Left cardiac atrium (tissue), 4 donors: ENCODE data around the gene ABHD2. TPM values are rescaled to one million over a fixed set of nuclear protein-coding genes. Genes with fewer than 3 reads are reported as not detected.
"Not testable (repeated sequence)": the region's sequence is repeated elsewhere in the genome, so short reads cannot be mapped to it uniquely, and the experiment has no call there.

Experiments used
- ATAC-seq, 2 donors: fragments of 200-7000 bp; cut with Tn5 transposase; one replicate each; pipeline ENCODE4 v1.9.1; 2020; ENCODE audit warnings: mild to moderate bottlenecking in 2 of 2, moderate library complexity in 2 of 2
- DNase-seq: peaks from one replicate; pipeline ENCODE4 v3.0.0-alpha.2; 2020
- intact Hi-C, 2 donors: fragments of 100-400 bp; cut with DNase I; formaldehyde crosslinking; loops; one replicate each; pipeline versions ENCODE4 v1.14.1 to v1.15.1; 2022 to 2023
- long read RNA-seq: library from polyadenylated mRNA; unstranded; transcript quantifications from one replicate; pipeline ENCODE4 v2.0.0, GENCODE V29; 2021
- total RNA-seq, 2 donors: library from RNA; stranded (reverse); fragmentation: NEBNext Ultra II Directional; extraction: Animal tissue kit (Norgen Biotek cat#: 25700); gene quantifications; one replicate each; pipeline ENCODE4 v1.2.1, GENCODE V29; 2021
- donor health status: DM: no; HTN: yes; CAD: no.
- donor health status: DM: no; HTN: yes; CAD: no; lungs with severe emphysema.
- donor health status: DM: yes; HTN: yes; CAD: no.
- donor health status: Dilated cardiomyopathy.

ABHD2 gene
- total RNA-seq: 100 to 1,000 TPM in 1 of 2 donors, 10 to 100 TPM in 1; 91.6 to 208 TPM
- long read RNA-seq, full-length matches to known transcripts: 25 of 91 reads
- long read RNA-seq, partial matches to known transcripts: 7 of 91 reads
- long read RNA-seq, other reads (novel, unspliced or antisense): 59 of 91 reads

- DNase-seq (peak; percentile 99), ATAC-seq (peak; percentile 94 to 95)
- intact Hi-C loops: loop anchor here in 1 of 2 donors (5.0 kb wide), 1 partner anchor 49 kb away; no protein-coding TSS in a partner anchor
Observed at GRCh38 chr15:89087830-89088604, at the start of gene ABHD2. Gene ABHD2, plus strand, starts transcription at chr15:89088456. Its CDS starts 27,872 bp downstream, at chr15:89116328.

DNA sequence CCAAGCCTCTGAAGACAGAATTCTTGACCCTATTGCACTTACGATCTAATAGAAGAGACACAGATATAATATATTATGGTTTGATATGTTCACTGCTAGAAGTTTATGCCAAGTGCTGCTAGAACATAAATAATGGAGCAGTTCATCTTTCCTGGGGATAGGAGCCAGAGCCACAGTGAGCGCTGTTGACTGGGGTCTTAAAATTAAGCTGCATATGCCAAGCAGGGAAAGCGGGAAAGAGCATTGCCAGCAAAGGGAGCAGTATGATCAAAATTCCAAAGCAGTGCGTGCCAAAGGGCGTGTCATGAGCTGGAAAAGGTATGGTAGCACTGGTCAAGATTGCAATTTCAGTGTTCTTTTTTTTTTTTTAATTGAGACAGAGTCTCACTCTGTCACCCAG is 49.1 kb upstream of the ABHD2 start:
- no peak for ATAC-seq
- intact Hi-C loops: no loop called here
- no peak for DNase-seq

DNA sequence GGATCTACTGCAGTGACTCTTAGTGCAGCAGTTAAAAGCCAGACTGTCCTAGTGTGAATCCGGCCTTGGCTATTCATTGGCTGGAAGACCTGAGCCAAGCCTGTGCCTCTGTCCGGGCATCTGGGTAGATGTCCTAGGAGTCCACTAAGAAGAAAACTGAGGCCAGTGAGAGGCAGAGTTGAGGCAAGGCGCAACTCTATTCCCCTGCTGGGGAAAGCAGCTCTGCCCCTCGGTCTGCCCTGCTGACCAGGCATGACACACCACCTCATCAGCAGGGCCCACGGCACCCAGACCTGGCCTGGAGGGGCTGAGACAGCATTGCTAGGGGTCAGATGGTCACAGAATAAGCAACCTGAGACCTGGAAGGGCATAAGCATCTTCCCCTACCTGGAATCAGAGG is 46.7 kb upstream of the ABHD2 start:
- DNase-seq: no peak
- intact Hi-C loops: no loop called here
- no peak for ATAC-seq

DNA sequence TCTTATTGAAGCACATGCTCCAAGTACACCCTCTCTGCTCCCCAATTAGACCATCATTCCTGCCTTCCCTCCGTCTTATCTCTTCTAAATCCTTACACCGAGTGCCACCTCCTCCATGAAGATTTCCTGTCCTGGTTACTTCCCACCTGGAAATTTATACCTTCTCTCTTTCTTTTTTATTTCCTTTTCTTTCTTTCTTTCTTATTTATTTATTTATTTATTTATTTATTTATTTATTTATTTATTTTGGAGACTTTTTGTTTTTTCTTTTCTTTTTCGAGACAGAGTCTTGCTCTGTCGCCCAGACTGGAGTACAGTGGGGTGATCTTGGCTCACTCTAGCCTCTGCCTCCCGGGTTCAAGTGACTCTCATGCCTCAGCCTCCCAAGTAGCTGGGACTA is 45.9 kb upstream of the ABHD2 start:
- ATAC-seq (no peak), DNase-seq (no peak)
- intact Hi-C loops: no loop called here

- DNase-seq (no peak), ATAC-seq (no peak)
- intact Hi-C loops: no loop called here
Observed at GRCh38 chr15:89043031-89044002, 44.9 kb upstream of the ABHD2 start.

GRCh38 chr15:89049016-89049666 is 39.1 kb upstream of the ABHD2 start:
- intact Hi-C loops, DNase-seq, ATAC-seq: not testable (repeated sequence)

- DNase-seq: no peak
- intact Hi-C loops: no loop called here
- peak; percentile 53 for ATAC-seq
Observed at GRCh38 chr15:89051875-89052274, 36.4 kb upstream of the ABHD2 start.

DNA sequence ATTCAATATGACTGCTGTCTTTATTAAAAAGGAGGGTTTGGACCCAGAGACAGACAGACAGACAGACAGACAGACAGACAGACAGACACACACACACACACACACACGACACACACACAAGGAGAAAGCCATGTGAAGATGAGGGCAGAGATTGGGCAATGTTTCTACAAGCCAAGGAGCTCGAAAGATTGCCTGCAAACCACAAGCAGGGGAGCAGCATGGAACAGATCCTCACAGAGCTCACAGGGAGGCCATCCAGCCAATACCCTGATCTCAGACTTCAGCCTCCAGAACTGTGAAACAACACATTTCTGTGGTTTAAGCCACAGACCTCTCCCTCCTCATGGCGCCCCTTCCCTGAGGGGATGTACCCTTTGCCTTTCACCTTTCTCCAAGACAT is 35.8 kb upstream of the ABHD2 start:
- DNase-seq (no peak), ATAC-seq (no peak)
- intact Hi-C loops: no loop called here

- DNase-seq (no peak), ATAC-seq (no peak)
- intact Hi-C loops: no loop called here
Observed at GRCh38 chr15:89054873-89055272, 33.4 kb upstream of the ABHD2 start.

GRCh38 chr15:89057506-89058133 is 30.6 kb upstream of the ABHD2 start:
- intact Hi-C loops: loop anchor here (1.0 to 2.0 kb wide), 2 partner anchors 119 to 120 kb away; no protein-coding TSS in a partner anchor
- DNase-seq (peak; percentile 82), ATAC-seq (peak; percentile 90 to 95)

GRCh38 chr15:89058376-89058775 is 29.9 kb upstream of the ABHD2 start:
- DNase-seq (no peak), ATAC-seq (peak in 1 of 2 donors; percentile 11)
- intact Hi-C loops: no loop called here

GRCh38 chr15:89058876-89059405 is 29.3 kb upstream of the ABHD2 start:
- DNase-seq (no peak), ATAC-seq (no peak)
- intact Hi-C loops: no loop called here

- ATAC-seq: no peak
- intact Hi-C loops: no loop called here
- DNase-seq: no peak
Observed at GRCh38 chr15:89066280-89066679, 22.0 kb upstream of the ABHD2 start.

DNA sequence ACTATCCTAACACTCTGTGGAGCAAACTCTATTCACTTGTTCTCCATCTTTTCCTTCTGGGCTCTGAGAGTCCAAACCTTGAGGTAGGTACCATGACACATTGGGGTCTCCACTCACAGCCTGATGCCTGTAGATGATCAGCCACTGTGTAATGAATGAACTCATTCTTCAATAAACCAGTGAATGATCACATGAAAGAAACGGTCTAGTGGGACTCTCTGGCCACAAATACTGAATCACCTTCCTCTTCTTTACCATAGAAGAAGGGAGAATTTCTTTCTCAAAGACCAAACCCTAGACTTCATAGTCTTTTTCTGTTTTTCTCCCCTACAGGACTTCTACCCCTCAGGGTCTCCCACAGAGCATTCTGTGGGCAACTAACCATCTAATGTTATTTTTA is 20.5 kb upstream of the ABHD2 start:
- ATAC-seq (no peak), DNase-seq (no peak)
- intact Hi-C loops: no loop called here

DNA sequence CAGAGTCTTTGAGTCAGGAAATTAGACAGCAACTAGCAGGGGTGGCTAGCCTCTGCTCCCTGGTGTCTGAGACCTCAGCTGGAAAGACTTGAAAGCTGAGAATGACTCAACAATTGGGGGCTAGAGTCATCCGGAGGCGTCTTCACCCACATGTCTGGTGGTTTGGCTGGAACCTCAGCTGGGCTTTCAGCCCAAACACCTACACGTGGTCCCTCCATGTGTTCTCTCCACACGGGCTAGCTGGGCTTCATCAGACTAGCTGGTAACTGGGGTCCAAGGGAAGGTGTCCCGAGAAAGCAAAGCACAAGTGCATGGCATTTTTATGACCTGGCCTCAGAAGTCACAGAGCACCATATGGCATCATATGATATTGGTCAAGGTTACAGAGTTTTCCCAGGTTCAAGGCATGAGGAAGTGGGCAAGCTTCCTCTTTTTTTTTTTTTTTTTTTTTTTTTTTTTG is 19.9 kb upstream of the ABHD2 start:
- peak in 1 of 2 donors; percentile 79 for ATAC-seq
- no peak for DNase-seq
- intact Hi-C loops: no loop called here

DNA sequence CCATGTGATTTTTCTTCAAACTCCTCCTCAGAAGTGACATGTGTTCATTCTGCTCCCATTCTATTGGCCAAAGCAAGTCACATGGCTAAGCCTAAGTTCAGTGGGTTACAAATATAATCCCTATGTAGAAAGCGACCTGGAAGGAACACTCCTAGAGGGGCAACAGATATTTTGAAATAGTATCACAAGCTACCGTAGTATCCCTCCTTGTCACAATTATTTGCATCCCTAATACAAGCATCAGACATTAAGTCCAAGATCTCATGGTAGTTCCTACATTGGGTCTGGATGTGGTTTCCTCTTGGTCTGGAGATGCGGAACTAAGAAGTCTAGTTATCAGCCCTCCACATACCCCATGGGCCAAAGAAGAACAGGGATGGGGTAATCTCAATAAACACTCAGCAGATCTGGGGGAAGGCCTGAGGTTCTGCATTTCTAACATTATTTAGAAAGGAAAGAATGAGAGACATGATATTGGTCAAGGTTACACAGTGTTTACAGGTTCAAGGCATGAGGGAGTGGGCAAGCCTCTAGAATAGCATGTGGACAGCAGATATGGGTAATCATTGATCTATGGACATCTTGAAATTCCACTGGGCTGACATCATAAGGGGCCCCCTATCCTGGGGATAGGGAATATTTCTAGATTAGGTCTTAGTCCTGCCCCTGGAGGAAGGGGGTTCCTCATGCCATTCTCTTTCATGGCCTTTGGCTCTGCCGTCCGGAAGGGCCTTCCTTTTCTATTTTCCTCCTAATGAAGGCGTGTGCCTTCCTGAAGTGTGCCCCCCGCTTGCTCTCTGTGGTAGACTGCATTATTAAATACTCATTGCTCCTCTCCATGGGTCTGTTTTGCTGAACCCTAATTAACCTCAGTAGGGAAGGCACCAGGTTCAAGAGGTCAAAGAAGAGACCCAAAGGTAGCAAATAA is 17.8 kb upstream of the ABHD2 start:
- ATAC-seq (peak in 1 of 2 donors; percentile 69), DNase-seq (no peak)
- intact Hi-C loops: no loop called here

DNA sequence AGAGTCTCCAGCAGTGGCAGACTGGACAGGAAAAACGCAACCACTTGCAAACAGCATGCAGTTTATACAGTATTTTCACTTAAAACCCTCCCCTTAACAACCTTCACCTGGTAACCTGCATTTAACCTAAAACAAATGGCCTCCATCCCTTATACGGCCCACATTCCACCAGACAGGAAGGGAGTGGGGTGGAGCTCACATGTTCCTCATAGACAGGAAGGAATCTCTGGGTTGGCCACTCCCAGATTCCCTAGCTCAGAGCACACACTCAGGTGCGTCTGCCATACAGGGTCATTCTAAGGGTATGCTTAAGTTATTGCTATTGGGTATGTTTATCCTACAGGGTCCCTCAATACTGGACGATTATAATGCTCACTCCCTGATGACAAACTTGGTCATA is 16.8 kb upstream of the ABHD2 start:
- ATAC-seq (no peak), DNase-seq (no peak)
- intact Hi-C loops: no loop called here
